ENCODE data around the gene KHDC4. TPM values are rescaled to one million over a fixed set of nuclear protein-coding genes. Genes with fewer than 3 reads are reported as not detected.

The KHDC4 gene
- total and polyA plus RNA-seq, 2 of the 13 experiments (the other 11 are each of a cell fraction or from before 2014, with no cell fraction given): 33.5 to 92.0 TPM

DNA sequence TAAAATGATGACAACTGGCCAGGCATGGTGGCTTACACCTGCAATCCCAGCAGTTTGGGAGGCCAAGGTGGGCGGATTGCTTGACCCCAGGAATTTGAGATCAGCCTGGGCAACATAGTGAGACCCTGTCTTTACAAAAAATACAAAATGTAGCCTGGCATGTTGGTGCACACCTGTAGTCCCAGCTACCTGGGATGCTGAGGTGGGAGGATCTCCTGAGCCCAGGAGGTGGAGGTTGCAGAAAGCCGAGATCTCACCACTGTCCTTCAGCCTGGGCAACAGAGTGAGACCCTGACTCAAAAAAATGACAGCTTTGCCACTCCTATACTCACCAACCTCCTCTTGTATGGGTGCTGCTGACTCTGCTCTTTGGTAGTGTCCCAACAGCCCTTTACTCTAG, 56.3 kb downstream of the KHDC4 start (continued):
- TF ChIP-seq, protein P1, sequence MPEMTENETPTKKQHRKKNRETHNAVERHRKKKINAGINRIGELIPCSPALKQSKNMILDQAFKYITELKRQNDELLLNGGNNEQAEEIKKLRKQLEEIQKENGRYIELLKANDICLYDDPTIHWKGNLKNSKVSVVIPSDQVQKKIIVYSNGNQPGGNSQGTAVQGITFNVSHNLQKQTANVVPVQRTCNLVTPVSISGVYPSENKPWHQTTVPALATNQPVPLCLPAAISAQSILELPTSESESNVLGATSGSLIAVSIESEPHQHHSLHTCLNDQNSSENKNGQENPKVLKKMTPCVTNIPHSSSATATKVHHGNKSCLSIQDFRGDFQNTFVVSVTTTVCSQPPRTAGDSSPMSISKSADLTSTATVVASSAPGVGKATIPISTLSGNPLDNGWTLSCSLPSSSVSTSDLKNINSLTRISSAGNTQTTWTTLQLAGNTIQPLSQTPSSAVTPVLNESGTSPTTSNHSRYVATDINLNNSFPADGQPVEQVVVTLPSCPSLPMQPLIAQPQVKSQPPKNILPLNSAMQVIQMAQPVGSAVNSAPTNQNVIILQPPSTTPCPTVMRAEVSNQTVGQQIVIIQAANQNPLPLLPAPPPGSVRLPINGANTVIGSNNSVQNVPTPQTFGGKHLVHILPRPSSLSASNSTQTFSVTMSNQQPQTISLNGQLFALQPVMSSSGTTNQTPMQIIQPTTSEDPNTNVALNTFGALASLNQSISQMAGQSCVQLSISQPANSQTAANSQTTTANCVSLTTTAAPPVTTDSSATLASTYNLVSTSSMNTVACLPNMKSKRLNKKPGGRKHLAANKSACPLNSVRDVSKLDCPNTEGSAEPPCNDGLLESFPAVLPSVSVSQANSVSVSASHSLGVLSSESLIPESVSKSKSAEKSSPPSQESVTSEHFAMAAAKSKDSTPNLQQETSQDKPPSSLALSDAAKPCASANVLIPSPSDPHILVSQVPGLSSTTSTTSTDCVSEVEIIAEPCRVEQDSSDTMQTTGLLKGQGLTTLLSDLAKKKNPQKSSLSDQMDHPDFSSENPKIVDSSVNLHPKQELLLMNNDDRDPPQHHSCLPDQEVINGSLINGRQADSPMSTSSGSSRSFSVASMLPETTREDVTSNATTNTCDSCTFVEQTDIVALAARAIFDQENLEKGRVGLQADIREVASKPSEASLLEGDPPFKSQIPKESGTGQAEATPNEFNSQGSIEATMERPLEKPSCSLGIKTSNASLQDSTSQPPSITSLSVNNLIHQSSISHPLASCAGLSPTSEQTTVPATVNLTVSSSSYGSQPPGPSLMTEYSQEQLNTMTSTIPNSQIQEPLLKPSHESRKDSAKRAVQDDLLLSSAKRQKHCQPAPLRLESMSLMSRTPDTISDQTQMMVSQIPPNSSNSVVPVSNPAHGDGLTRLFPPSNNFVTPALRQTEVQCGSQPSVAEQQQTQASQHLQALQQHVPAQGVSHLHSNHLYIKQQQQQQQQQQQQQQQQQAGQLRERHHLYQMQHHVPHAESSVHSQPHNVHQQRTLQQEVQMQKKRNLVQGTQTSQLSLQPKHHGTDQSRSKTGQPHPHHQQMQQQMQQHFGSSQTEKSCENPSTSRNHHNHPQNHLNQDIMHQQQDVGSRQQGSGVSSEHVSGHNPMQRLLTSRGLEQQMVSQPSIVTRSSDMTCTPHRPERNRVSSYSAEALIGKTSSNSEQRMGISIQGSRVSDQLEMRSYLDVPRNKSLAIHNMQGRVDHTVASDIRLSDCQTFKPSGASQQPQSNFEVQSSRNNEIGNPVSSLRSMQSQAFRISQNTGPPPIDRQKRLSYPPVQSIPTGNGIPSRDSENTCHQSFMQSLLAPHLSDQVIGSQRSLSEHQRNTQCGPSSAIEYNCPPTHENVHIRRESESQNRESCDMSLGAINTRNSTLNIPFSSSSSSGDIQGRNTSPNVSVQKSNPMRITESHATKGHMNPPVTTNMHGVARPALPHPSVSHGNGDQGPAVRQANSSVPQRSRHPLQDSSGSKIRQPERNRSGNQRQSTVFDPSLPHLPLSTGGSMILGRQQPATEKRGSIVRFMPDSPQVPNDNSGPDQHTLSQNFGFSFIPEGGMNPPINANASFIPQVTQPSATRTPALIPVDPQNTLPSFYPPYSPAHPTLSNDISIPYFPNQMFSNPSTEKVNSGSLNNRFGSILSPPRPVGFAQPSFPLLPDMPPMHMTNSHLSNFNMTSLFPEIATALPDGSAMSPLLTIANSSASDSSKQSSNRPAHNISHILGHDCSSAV (CRISPR knock-in tag; IDR thresholded peaks at IDR 0.05; ENCODE audit: borderline replicate concordance): no peak
- no peak for TF ChIP-seq ZNF382 (CRISPR knock-in tag; IDR thresholded peaks at IDR 0.05; ENCODE audit: borderline replicate concordance)

- Histone ChIP-seq H3K4me2 (ENCODE audit: low read depth, low read length) (no peak overlapping the region), H4K20me1 (ENCODE audit: insufficient read depth, low read length) (no peaks in the 10 kb centered on the region), H2AFZ (ENCODE audit: low read length) (no peak overlapping the region), H3K4me1 (ENCODE audit: insufficient read depth, low read length) (no peaks in the 10 kb centered on the region), H3K36me3 (replicated peaks in 1 of 2; ENCODE audit: control insufficient read depth in 1 of 2, insufficient read depth in 2 of 2, low read length in 2 of 2) (no peaks in the 10 kb centered on the region), H3K27ac (ENCODE audit: extremely low read length, insufficient read depth, low read length) (no peak overlapping the region), H3K4me3 (replicated peaks in 1 of 3; ENCODE audit: insufficient read depth in 1 of 3, low read depth in 2 of 3, low read length in 3 of 3) (no peak overlapping the region), H3K9me3 (ENCODE audit: low read length) (no peaks in the 10 kb centered on the region), H3K27me3 (ENCODE audit: control insufficient read depth in 1 of 2, insufficient read depth in 2 of 2, low read length in 2 of 2) (peaks cover 8 to 29% of the 10 kb centered on the region in 2 experiments; a peak in 4 of 5 replicates), H3K9ac (ENCODE audit: insufficient read depth, low read depth, low read length) (no peak overlapping the region), H3K79me2 (ENCODE audit: insufficient read depth, low read length) (no peaks in the 10 kb centered on the region)
- DNase-seq (ENCODE audit: low spot score) (no peak), FAIRE-seq (no peak), ATAC-seq (no peak)
- BruUV-seq (replicated peaks): no TSS peak
- intact Hi-C loops (cut with micrococcal nuclease; ENCODE audit: unreplicated experiment): no loop called here
- CTCF ChIA-PET (ENCODE audit: low intra/inter-chr PET ratio, low total read pairs): no interaction called here
- in situ Hi-C loops (cut with HindIII; ENCODE audit: extremely low pct_ligation_motif_present, low pct_unique_long_range_greater_than_20kb): no loop called here
- POLR2A ChIA-PET: no interaction called here
- WGBS (ENCODE audit: low lambda C conversion rate): 70% methylated on average over 9 of the region's 9 CpGs
- no peak for TF ChIP-seq ZNF747 (CRISPR knock-in tag; IDR thresholded peaks at IDR 0.05; ENCODE audit: borderline replicate concordance)
- no peak for TF ChIP-seq PRPF4 (IDR thresholded peaks at IDR 0.05; ENCODE audit: low read depth, low read length, poor library complexity, severe bottlenecking)
- no peak for TF ChIP-seq ZNF691 (CRISPR knock-in tag; IDR thresholded peaks at IDR 0.05; ENCODE audit: borderline replicate concordance, low read depth)
- no peak for TF ChIP-seq AGO1 (IDR thresholded peaks at IDR 0.05; ENCODE audit: low read depth, low read length, poor library complexity, severe bottlenecking)
- TF ChIP-seq ZNF878 (CRISPR knock-in tag; IDR thresholded peaks at IDR 0.05): no peak
- TF ChIP-seq NPAS2 (CRISPR knock-in tag; IDR thresholded peaks at IDR 0.05; ENCODE audit: borderline replicate concordance): no peak
- no peak for TF ChIP-seq KDM2A (CRISPR knock-in tag; IDR thresholded peaks at IDR 0.05; ENCODE audit: borderline replicate concordance, low read depth)
- no peak for TF ChIP-seq ZNF652 (CRISPR knock-in tag; IDR thresholded peaks at IDR 0.05; ENCODE audit: borderline replicate concordance, low read depth)
- no peak for TF ChIP-seq GPN1 (CRISPR knock-in tag; IDR thresholded peaks at IDR 0.05; ENCODE audit: borderline replicate concordance)
- no peak for TF ChIP-seq CTCF (CRISPR knock-in tag; IDR thresholded peaks at IDR 0.05)
These were observed 60.4 kb downstream of the KHDC4 start for GRCh38 chr1:155873860-155874259.
